ENCODE measurements around the gene ORC5.
"Not testable (repeated sequence)": the region's sequence is repeated elsewhere in the genome, so short reads cannot be mapped to it uniquely, and the experiment has no call there.

The ORC5 gene

GRCh38 chr7:104185346-104185745, 22.5 kb downstream of the ORC5 start:
- DNase-seq (ENCODE audit: low read depth) = no peak

GRCh38 chr7:104179178-104179577, 28.6 kb downstream of the ORC5 start:
- DNase-seq (ENCODE audit: low read depth) = no peak

- not testable (repeated sequence) for DNase-seq (ENCODE audit: low read depth)
These were observed 30.2 kb downstream of the ORC5 start for GRCh38 chr7:104177565-104178083.

GRCh38 chr7:104176332-104176731, 31.5 kb downstream of the ORC5 start:
- no peak for DNase-seq (ENCODE audit: low read depth)

GRCh38 chr7:104175361-104175984, 32.3 kb downstream of the ORC5 start:
- no peak for DNase-seq (ENCODE audit: low read depth)

GRCh38 chr7:104174798-104175197, 33.0 kb downstream of the ORC5 start:
- DNase-seq (ENCODE audit: low read depth) = no peak

- no peak for DNase-seq (ENCODE audit: low read depth)
These were observed 45.7 kb downstream of the ORC5 start for GRCh38 chr7:104162081-104162480.

- no peak for DNase-seq (ENCODE audit: low read depth)
These were observed 46.6 kb downstream of the ORC5 start for GRCh38 chr7:104161244-104161643.

GRCh38 chr7:104160375-104160774, 47.4 kb downstream of the ORC5 start:
- no peak for DNase-seq (ENCODE audit: low read depth)

GRCh38 chr7:104156842-104157277, 51.0 kb downstream of the ORC5 start:
- no peak for DNase-seq (ENCODE audit: low read depth)

- no peak for DNase-seq (ENCODE audit: low read depth)
These were observed 54.5 kb downstream of the ORC5 start for GRCh38 chr7:104153287-104153686.

GRCh38 chr7:104152468-104152867, 55.3 kb downstream of the ORC5 start:
- DNase-seq (ENCODE audit: low read depth) = no peak

GRCh38 chr7:104150470-104150869, 57.3 kb downstream of the ORC5 start:
- no peak for DNase-seq (ENCODE audit: low read depth)

GRCh38 chr7:104149822-104150221, 58.0 kb downstream of the ORC5 start:
- DNase-seq (ENCODE audit: low read depth) = no peak

GRCh38 chr7:104142147-104142546, 65.7 kb downstream of the ORC5 start:
- DNase-seq (ENCODE audit: low read depth) = no peak

- DNase-seq (ENCODE audit: low read depth) = no peak
These were observed 69.8 kb downstream of the ORC5 start for GRCh38 chr7:104137971-104138370.

GRCh38 chr7:104137511-104137910, 70.3 kb downstream of the ORC5 start:
- DNase-seq (ENCODE audit: low read depth) = no peak

GRCh38 chr7:104136981-104137380, 70.8 kb downstream of the ORC5 start:
- no peak for DNase-seq (ENCODE audit: low read depth)

- no peak for DNase-seq (ENCODE audit: low read depth)
These were observed 71.3 kb downstream of the ORC5 start for GRCh38 chr7:104136561-104136960.

- no peak for DNase-seq (ENCODE audit: low read depth)
These were observed 71.9 kb downstream of the ORC5 start for GRCh38 chr7:104135760-104136558.

- DNase-seq (ENCODE audit: low read depth) = no peak
These were observed 74.6 kb downstream of the ORC5 start for GRCh38 chr7:104133238-104133637.

GRCh38 chr7:104130726-104131125, 77.1 kb downstream of the ORC5 start:
- no peak for DNase-seq (ENCODE audit: low read depth)

GRCh38 chr7:104127204-104127603, 80.6 kb downstream of the ORC5 start:
- DNase-seq (ENCODE audit: low read depth) = no peak
